Measurements from ENCODE around the gene APOF.
A peak's percentile ranks its signal among the peaks of the same experiment; 100 is the strongest.
"Not testable (repeated sequence)": the region's sequence is repeated elsewhere in the genome, so short reads cannot be mapped to it uniquely, and the experiment has no call there.

Gene APOF

DNA sequence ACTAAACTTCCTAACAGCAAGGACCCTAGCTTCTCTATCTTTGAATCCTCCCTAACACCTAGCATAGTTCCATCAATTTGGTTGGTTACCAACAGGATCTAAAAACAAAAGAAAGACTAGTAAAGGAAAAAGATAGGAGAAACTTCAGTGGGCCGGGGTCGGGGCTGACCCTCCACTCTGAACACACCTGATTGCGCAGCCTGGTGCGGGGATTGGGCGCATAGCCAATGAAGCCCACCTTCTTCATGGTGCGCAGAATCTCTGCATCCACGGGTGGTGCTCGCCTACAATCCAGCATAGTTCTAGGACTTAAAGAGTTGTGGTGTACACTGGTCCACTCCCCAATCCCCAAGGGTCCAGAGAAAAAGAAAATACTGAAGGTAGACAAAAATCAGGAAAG lies 36.5 kb downstream of the APOF start:
- H3K4me1 ChIP-seq (ENCODE audit: control insufficient read depth in 1 of 2, insufficient read depth in 1 of 2, low read depth in 1 of 2, low read length in 1 of 2): no peaks in the 10 kb centered on the region
- peaks cover 58% of the 10 kb centered on the region for H3K36me3 ChIP-seq
- TF ChIP-seq, protein P1, sequence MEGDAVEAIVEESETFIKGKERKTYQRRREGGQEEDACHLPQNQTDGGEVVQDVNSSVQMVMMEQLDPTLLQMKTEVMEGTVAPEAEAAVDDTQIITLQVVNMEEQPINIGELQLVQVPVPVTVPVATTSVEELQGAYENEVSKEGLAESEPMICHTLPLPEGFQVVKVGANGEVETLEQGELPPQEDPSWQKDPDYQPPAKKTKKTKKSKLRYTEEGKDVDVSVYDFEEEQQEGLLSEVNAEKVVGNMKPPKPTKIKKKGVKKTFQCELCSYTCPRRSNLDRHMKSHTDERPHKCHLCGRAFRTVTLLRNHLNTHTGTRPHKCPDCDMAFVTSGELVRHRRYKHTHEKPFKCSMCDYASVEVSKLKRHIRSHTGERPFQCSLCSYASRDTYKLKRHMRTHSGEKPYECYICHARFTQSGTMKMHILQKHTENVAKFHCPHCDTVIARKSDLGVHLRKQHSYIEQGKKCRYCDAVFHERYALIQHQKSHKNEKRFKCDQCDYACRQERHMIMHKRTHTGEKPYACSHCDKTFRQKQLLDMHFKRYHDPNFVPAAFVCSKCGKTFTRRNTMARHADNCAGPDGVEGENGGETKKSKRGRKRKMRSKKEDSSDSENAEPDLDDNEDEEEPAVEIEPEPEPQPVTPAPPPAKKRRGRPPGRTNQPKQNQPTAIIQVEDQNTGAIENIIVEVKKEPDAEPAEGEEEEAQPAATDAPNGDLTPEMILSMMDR (IDR thresholded peaks at IDR 0.05): no peak
- no peaks in the 10 kb centered on the region for H3K27me3 ChIP-seq
- H3K4me3 ChIP-seq (ENCODE audit: low read depth in 1 of 2, low read length in 1 of 2): no peak overlapping the region
- H3K9me3 ChIP-seq: no peaks in the 10 kb centered on the region
- H3K27ac ChIP-seq: no peak overlapping the region

DNA sequence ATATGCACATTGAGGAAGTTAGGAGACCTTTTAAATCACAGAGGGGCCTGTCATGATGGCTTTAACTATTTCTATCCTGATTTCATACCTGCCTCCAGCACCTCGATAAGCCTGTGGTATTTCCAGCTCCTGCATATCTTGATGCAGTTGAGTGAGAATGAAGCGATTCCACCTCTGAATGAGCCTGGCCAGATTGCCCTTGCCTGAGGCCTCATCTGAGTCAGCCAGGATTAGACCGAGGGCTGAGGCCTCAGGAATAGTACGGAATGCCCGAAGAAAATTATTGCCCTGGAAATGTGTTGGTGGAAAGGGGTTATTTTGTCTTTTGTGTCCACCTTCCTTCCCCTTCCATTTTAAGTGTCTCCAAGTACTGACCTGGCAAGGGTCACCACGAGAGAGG lies 38.5 kb downstream of the APOF start:
- TF ChIP-seq, protein P1 (IDR thresholded peaks at IDR 0.05): no peak
- no peak overlapping the region for H3K4me3 ChIP-seq (ENCODE audit: low read depth in 1 of 2, low read length in 1 of 2)
- H3K27me3 ChIP-seq: no peaks in the 10 kb centered on the region
- H3K9me3 ChIP-seq: no peaks in the 10 kb centered on the region
- H3K36me3 ChIP-seq: peaks cover 58% of the 10 kb centered on the region
- H3K27ac ChIP-seq: no peak overlapping the region
- no peaks in the 10 kb centered on the region for H3K4me1 ChIP-seq (ENCODE audit: control insufficient read depth in 1 of 2, insufficient read depth in 1 of 2, low read depth in 1 of 2, low read length in 1 of 2)

DNA sequence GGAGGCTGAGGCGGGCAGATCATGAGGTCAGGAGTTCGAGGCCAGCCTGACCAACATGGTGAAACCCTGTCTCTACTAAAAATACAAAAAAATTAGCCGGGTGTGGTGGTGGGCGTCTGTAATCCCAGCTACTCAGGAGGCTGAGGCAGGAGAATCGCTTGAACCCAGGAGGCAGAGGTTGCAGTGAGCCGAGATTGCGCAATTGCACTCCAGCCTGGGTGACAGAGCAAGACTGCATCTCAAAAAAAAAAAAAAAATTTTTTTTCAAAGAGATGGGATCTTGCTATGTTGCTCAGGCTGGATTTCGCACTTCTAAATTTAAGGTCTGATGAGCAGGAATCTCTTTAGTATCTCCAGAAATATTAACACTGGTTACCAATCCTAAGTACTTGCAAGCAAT lies 41.0 kb downstream of the APOF start:
- not testable (repeated sequence) for H3K4me1 ChIP-seq (ENCODE audit: control insufficient read depth in 1 of 2, insufficient read depth in 1 of 2, low read depth in 1 of 2, low read length in 1 of 2); H3K27me3 ChIP-seq; H3K9me3 ChIP-seq; H3K4me3 ChIP-seq (ENCODE audit: low read depth in 1 of 2, low read length in 1 of 2); H3K27ac ChIP-seq
- peaks cover 44% of the 10 kb centered on the region for H3K36me3 ChIP-seq

DNA sequence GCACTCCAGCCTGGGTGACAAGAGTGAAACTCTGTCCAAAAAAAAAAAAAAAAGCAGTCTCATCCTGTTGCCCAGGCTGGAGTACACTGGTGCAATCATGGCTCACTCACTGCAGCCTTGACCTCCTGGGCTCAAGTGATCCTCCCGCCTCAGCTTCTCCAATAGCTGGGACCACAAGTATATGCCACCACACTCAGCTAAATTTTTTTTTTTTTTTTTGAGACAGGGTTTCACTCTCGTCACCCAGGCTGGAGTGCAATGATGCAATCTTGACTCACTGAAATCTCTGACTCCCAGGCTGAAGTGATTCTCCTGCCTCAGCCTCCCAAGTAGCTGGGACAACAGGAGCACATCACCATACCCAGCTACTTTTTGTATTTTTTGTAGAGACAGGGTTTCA lies 41.6 kb downstream of the APOF start:
- TF ChIP-seq, protein P1 (IDR thresholded peaks at IDR 0.05): no peak
- Histone ChIP-seq H3K9me3 (no peaks in the 10 kb centered on the region), H3K27me3 (no peaks in the 10 kb centered on the region), H3K36me3 (peaks cover 38% of the 10 kb centered on the region), H3K4me1 (ENCODE audit: control insufficient read depth in 1 of 2, insufficient read depth in 1 of 2, low read depth in 1 of 2, low read length in 1 of 2) (peaks cover 5% of the 10 kb centered on the region in 2 experiments), H3K4me3 (ENCODE audit: low read depth in 1 of 2, low read length in 1 of 2) (no peak overlapping the region), H3K27ac (no peak overlapping the region)

DNA sequence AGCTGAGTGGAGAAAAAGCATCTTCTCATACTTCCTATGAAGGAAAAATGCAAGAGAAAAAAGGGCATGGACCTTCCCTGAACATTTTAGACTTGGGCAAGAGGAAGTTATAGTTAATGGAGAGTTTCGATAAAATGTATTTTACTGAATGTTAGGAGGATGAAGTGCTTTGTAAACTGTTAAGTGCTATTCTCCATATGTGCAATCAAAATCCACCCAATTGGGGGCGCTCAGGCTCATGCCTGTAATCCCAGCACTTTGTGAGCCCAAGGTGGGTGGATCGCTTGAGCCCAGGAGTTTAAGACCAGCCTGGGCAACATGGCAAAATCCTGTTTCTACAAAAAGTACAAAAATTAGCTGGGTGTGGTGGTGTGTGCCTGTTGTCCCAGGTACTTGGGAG lies 45.0 kb downstream of the APOF start:
- Histone ChIP-seq H3K9me3 (no peaks in the 10 kb centered on the region), H3K27ac (no peak overlapping the region), H3K36me3 (peaks cover 5% of the 10 kb centered on the region), H3K4me1 (ENCODE audit: control insufficient read depth in 1 of 2, insufficient read depth in 1 of 2, low read depth in 1 of 2, low read length in 1 of 2) (peaks cover 13 to 17% of the 10 kb centered on the region in 2 experiments), H3K27me3 (no peaks in the 10 kb centered on the region), H3K4me3 (ENCODE audit: low read depth in 1 of 2, low read length in 1 of 2) (no peak overlapping the region)
- TF ChIP-seq, protein P1 (IDR thresholded peaks at IDR 0.05): no peak

DNA sequence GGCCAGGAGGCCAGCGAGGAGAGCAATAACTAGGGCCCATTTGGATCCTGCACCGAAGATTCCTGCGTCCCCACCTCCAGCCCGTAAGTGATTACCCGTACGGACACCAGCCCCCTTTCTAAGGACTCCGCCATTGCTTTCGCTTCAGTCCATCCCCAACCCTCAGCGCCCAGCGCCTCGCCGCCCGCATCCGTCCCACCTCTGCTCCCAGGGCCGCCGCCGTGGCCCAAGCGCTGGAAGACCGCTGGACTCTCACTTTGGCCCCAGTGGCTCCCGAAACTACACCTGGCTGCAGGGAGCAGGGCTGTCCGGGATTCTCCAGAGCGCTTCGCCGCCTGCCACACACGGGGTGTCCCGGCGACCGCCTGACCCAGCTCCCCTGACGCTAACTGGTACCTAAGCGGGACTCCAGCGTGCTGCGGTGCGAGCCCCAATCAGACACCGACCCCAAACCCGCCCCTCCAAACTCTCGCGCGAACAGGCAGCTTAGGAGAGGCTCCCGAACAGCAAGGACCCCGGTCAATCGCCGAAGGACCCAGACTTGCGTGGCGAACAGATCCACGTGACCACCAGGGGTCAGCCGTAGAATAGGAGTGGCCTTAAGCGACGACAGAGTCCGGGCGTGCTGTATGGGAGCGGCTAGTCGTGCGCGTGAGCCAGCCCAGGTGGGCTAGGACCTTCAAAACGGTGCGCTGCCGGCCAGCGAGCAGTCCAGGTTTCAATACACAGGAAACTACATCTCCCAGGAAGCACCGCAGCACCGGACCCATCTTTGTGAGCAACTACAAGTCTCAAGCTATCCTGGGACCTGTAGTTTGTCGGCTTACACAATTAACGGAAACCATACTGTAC lies 46.8 kb downstream of the APOF start, which contains the start of gene CNPY2:
Gene CNPY2 (minus strand): TSS at position 367 of the 852 bp plus-strand sequence. CDS start 771 bp downstream, outside the sequence.
- Histone ChIP-seq H3K27me3 (no peaks in the 10 kb centered on the region), H3K4me3 (ENCODE audit: low read depth in 1 of 2, low read length in 1 of 2) (peak within 1 kb of the TSS; percentile 94 to 98), H3K4me1 (ENCODE audit: control insufficient read depth in 1 of 2, insufficient read depth in 1 of 2, low read depth in 1 of 2, low read length in 1 of 2) (peaks cover 13 to 17% of the 10 kb centered on the region in 2 experiments), H3K36me3 (peaks cover 4% of the 10 kb centered on the region), H3K27ac (peak within 1 kb of the TSS; percentile 96), H3K9me3 (no peaks in the 10 kb centered on the region)
- TF ChIP-seq, protein P1 (IDR thresholded peaks at IDR 0.05): no peak

Data from neutrophil (primary cell).